LoVo (cell line): ENCODE measurements around the gene TMPRSS6.

ENCODE experiments used
- DNase-seq: peaks from one replicate; pipeline ENCODE4 v3.0.0-alpha.2; 2016; ENCODE audit warnings: low spot score

The TMPRSS6 gene

GRCh38 chr22:37050913-37051312, 58.6 kb downstream of the TMPRSS6 start:
- no peak for DNase-seq

- no peak for DNase-seq
Measured at GRCh38 chr22:37049224-37049623, 60.3 kb downstream of the TMPRSS6 start.

GRCh38 chr22:37048133-37048532, 61.4 kb downstream of the TMPRSS6 start:
- DNase-seq = no peak

GRCh38 chr22:37047006-37047405, 62.5 kb downstream of the TMPRSS6 start:
- no peak for DNase-seq

- DNase-seq = no peak
Measured at GRCh38 chr22:37046589-37046988, 62.9 kb downstream of the TMPRSS6 start.

GRCh38 chr22:37045958-37046357, 63.6 kb downstream of the TMPRSS6 start:
- no peak for DNase-seq

- DNase-seq = no peak
Measured at GRCh38 chr22:37044634-37045625, 64.6 kb downstream of the TMPRSS6 start.

GRCh38 chr22:37043828-37044538, 65.5 kb downstream of the TMPRSS6 start:
- DNase-seq = peak; percentile 80

- DNase-seq = no peak
Measured at GRCh38 chr22:37043209-37043827, 66.2 kb downstream of the TMPRSS6 start.

GRCh38 chr22:37039466-37039865, 70.0 kb downstream of the TMPRSS6 start:
- no peak for DNase-seq

- no peak for DNase-seq
Measured at GRCh38 chr22:37037669-37038068, 71.8 kb downstream of the TMPRSS6 start.

- DNase-seq = no peak
Measured at GRCh38 chr22:37036655-37037377, 72.7 kb downstream of the TMPRSS6 start.

GRCh38 chr22:37033605-37034430, 75.7 kb downstream of the TMPRSS6 start:
- no peak for DNase-seq

GRCh38 chr22:37032535-37033460, 76.7 kb downstream of the TMPRSS6 start:
- DNase-seq = peak; percentile 87

- DNase-seq = no peak
Measured at GRCh38 chr22:37032134-37032534, 77.4 kb downstream of the TMPRSS6 start.

- DNase-seq = no peak
Measured at GRCh38 chr22:37030560-37031281, 78.8 kb downstream of the TMPRSS6 start.

- no peak for DNase-seq
Measured at GRCh38 chr22:37028692-37029674, 80.5 kb downstream of the TMPRSS6 start.

GRCh38 chr22:37027556-37027955, 82.0 kb downstream of the TMPRSS6 start:
- no peak for DNase-seq
